ENCODE results near the gene TMC7. TPM values are rescaled to one million over a fixed set of nuclear protein-coding genes. Genes with fewer than 3 reads are reported as not detected.

The TMC7 gene
- polyA plus RNA-seq, 1 of the 3 experiments (the other 2 are of a cell fraction), result 0.66 TPM

- Histone ChIP-seq H3K4me2 (no peak overlapping the region), H3K4me1 (ENCODE audit: control insufficient read depth in 1 of 2, insufficient read depth in 2 of 2, low read depth in 1 of 2, low read length in 1 of 2) (peaks cover 0 to 4% of the 10 kb centered on the region in 2 experiments; a peak in 1 of 4 replicates), H3K36me3 (replicated peaks in 1 of 2; ENCODE audit: control insufficient read depth in 1 of 2, insufficient read depth in 2 of 2, low read length in 1 of 2) (no peaks in the 10 kb centered on the region), H3K27ac (ENCODE audit: low read depth in 2 of 2, low read length in 1 of 2) (no peak overlapping the region), H3K9ac (no peak overlapping the region), H2AFZ (ENCODE audit: low read depth) (no peak overlapping the region), H3K9me3 (no peaks in the 10 kb centered on the region), H4K20me1 (ENCODE audit: insufficient read depth) (no peaks in the 10 kb centered on the region), H3K9me2 (no peaks in the 10 kb centered on the region), H3F3A (replicated peaks; ENCODE audit: insufficient read depth) (peaks cover 7% of the 10 kb centered on the region), H3K27me3 (ENCODE audit: insufficient read depth) (no peaks in the 10 kb centered on the region), H3K79me2 (ENCODE audit: insufficient read depth) (no peaks in the 10 kb centered on the region), H3K4me3 (ENCODE audit: low read depth in 2 of 2, low read length in 1 of 2) (no peak overlapping the region)
- ChIA-PET CTCF (no interaction called here), POLR2A (no interaction called here)
- WGBS (ENCODE audit: low lambda C conversion rate), result 87% methylated on average over 16 of the region's 16 CpGs
- no peak for TF ChIP-seq GATA2 (CRISPR knock-in tag; IDR thresholded peaks at IDR 0.05)
- peak; percentile 28; the same call in 1 of the 2 replicates for TF ChIP-seq USF1 (IDR thresholded peaks at IDR 0.05; ENCODE audit: borderline replicate concordance, low read depth)
- TF ChIP-seq PBX3 (IDR thresholded peaks at IDR 0.05), result 0 out of 2 replicates have a peak, but pooled peaks have one; percentile 14
- TF ChIP-seq CHD2 (IDR thresholded peaks at IDR 0.05; ENCODE audit: low read length, partially characterized antibody), result no peak
- no peak for TF ChIP-seq EP300 (IDR thresholded peaks at IDR 0.05; ENCODE audit: borderline replicate concordance in 1 of 2, low read depth in 1 of 2, low read length in 1 of 2)
- DNase-seq, result no peak
Observed at GRCh38 chr16:19005561-19006445, 22.1 kb downstream of the TMC7 start.

GRCh38 chr16:19006446-19007315 lies 22.9 kb downstream of the TMC7 start:
- no peak overlapping the region for H3K4me3 ChIP-seq (ENCODE audit: low read depth in 2 of 2, low read length in 1 of 2)
- CTCF ChIA-PET, result interaction anchor here (1.2 to 1.4 kb wide), 2 partner anchors 13 to 23 kb away, joined by 3 read pairs; no protein-coding TSS in a partner anchor
- DNase-seq, result no peak

More at GRCh38 chr16:19006446-19007315, 22.9 kb downstream of the TMC7 start:
- 91% methylated on average over 18 of the region's 20 CpGs for WGBS (ENCODE audit: low lambda C conversion rate)
- H2AFZ ChIP-seq (ENCODE audit: low read depth), result no peak overlapping the region
- H3K9me2 ChIP-seq, result no peaks in the 10 kb centered on the region
- no peaks in the 10 kb centered on the region for H3K36me3 ChIP-seq (replicated peaks in 1 of 2; ENCODE audit: control insufficient read depth in 1 of 2, insufficient read depth in 2 of 2, low read length in 1 of 2)
- H3K4me2 ChIP-seq, result no peak overlapping the region
- H3K9me3 ChIP-seq, result no peaks in the 10 kb centered on the region
- peaks cover 0 to 4% of the 10 kb centered on the region in 2 experiments; a peak in 1 of 4 replicates for H3K4me1 ChIP-seq (ENCODE audit: control insufficient read depth in 1 of 2, insufficient read depth in 2 of 2, low read depth in 1 of 2, low read length in 1 of 2)
- H4K20me1 ChIP-seq (ENCODE audit: insufficient read depth), result no peaks in the 10 kb centered on the region
- no peak overlapping the region for H3K9ac ChIP-seq
- H3K27ac ChIP-seq (ENCODE audit: low read depth in 2 of 2, low read length in 1 of 2), result no peak overlapping the region
- H3K79me2 ChIP-seq (ENCODE audit: insufficient read depth), result no peaks in the 10 kb centered on the region
- no peak for TF ChIP-seq MAX (IDR thresholded peaks at IDR 0.05; ENCODE audit: low read depth)
- no peak for TF ChIP-seq GATA2 (CRISPR knock-in tag; IDR thresholded peaks at IDR 0.05)
- no peak for TF ChIP-seq EZH2phosphoT487 (IDR thresholded peaks at IDR 0.05; ENCODE audit: borderline replicate concordance, low read depth)
- no peak for TF ChIP-seq RAD21 (IDR thresholded peaks at IDR 0.05; ENCODE audit: low read length)
- no peak for TF ChIP-seq CHD2 (IDR thresholded peaks at IDR 0.05; ENCODE audit: low read length, partially characterized antibody)
- no peak for TF ChIP-seq MEF2A (IDR thresholded peaks at IDR 0.05; ENCODE audit: borderline replicate concordance, low read depth)
- TF ChIP-seq PBX3 (IDR thresholded peaks at IDR 0.05), result no peak
- no peak for TF ChIP-seq TCF12 (IDR thresholded peaks at IDR 0.05)
- no peak for TF ChIP-seq MXI1 (IDR thresholded peaks at IDR 0.05; ENCODE audit: low read depth, low read length)
- no peak for TF ChIP-seq TEAD4 (IDR thresholded peaks at IDR 0.05; ENCODE audit: borderline replicate concordance, insufficient read depth)
- TF ChIP-seq EP300 (IDR thresholded peaks at IDR 0.05; ENCODE audit: borderline replicate concordance in 1 of 2, low read depth in 1 of 2, low read length in 1 of 2), result no peak
- TF ChIP-seq SMC3 (IDR thresholded peaks at IDR 0.05; ENCODE audit: low read depth, low read length), result no peak
- no peak for TF ChIP-seq RFX5 (IDR thresholded peaks at IDR 0.05; ENCODE audit: low read length)
- no peak for TF ChIP-seq FOXJ3 (CRISPR knock-in tag; IDR thresholded peaks at IDR 0.05)
- TF ChIP-seq TAF1 (IDR thresholded peaks at IDR 0.05; ENCODE audit: borderline replicate concordance, low read depth, low read length), result no peak
- no peaks in the 10 kb centered on the region for H3K27me3 ChIP-seq (ENCODE audit: insufficient read depth)
- POLR2A ChIA-PET, result no interaction called here
- H3F3A ChIP-seq (replicated peaks; ENCODE audit: insufficient read depth), result no peaks in the 10 kb centered on the region

Measured in SK-N-SH (cell line).